K562 treated with DMSO at 1 percent for 48 hours (cell line): ENCODE results near the gene IMP3. TPM values are rescaled to one million over a fixed set of nuclear protein-coding genes. Genes with fewer than 3 reads are reported as not detected.

Experiments
- total RNA-seq: library from RNA; unstranded; fragments of 300-600 nt; gene quantifications from 2 replicates; pipeline ENCODE4 v1.2.3, GENCODE V29; 2022; ENCODE audit warnings: low replicate concordance; ENCODE audit errors: extremely low read depth

Gene IMP3
- not detected in 2 replicates for total RNA-seq

GRCh38 chr15:75639709-75640482, at the start of gene IMP3:
Gene IMP3, minus strand, starts transcription at chr15:75640224. Its CDS starts 56 bp downstream, at chr15:75640168.

GRCh38 chr15:75647370-75648155, 7.5 kb upstream of the IMP3 start, which contains the start of gene SNX33:
Gene SNX33, plus strand, starts transcription at chr15:75647912. Its CDS starts 1,191 bp downstream, at chr15:75649103.

GRCh38 chr15:75625542-75626347, 14.3 kb downstream of the IMP3 start, which contains the start of gene SNUPN:
Gene SNUPN, minus strand, starts transcription at chr15:75625725. Its CDS starts 4,674 bp downstream, at chr15:75621051.

Other genes with a start within 250 kb of the IMP3 start
- not detected in 2 replicates for gene SIN3A, start 188.5 kb downstream of the IMP3 start, total RNA-seq
- gene PTPN9, start 60.9 kb downstream of the IMP3 start, total RNA-seq, result not detected in 2 replicates
- not detected in 2 replicates for gene SNUPN, start 14.5 kb downstream of the IMP3 start, total RNA-seq
- not detected in 2 replicates for gene SNX33, start 7.7 kb upstream of the IMP3 start, total RNA-seq
- gene CSPG4, start 72.6 kb upstream of the IMP3 start, total RNA-seq, result not detected in 2 replicates
- gene UBE2Q2, start 203.2 kb upstream of the IMP3 start, total RNA-seq, result not detected in 2 replicates